Panc1 (cell line): Measurements from ENCODE around the gene FOXD4L1.
"Not testable (repeated sequence)": the region's sequence is repeated elsewhere in the genome, so short reads cannot be mapped to it uniquely, and the experiment has no call there.

Experiments used
- POLR2AphosphoS5 ChIP-seq: IDR thresholded peaks from 2 replicates; pipeline ENCODE4 v1.6.1; 2012; ENCODE audit warnings: mild to moderate bottlenecking, low read depth, low read length, moderate library complexity
- SIN3A ChIP-seq: IDR thresholded peaks from 2 replicates; pipeline ENCODE4 v1.6.1; 2012; ENCODE audit warnings: low read depth, mild to moderate bottlenecking, low read length, moderate library complexity, borderline replicate concordance; ENCODE audit not compliant: insufficient read depth
- TCF7L2 ChIP-seq: IDR thresholded peaks from 2 replicates; pipeline ENCODE4 v1.6.1; 2011; ENCODE audit warnings: mild to moderate bottlenecking, low read depth, low read length, inconsistent platforms
- TF ChIP-seq, protein P1 (sequence below): fragments of 450-650 bp; IDR thresholded peaks from 2 replicates; pipeline ENCODE4 v1.5.1; 2017; ENCODE audit warnings: mild to moderate bottlenecking
- TF ChIP-seq, protein P2 (sequence below), 2 experiments: IDR thresholded peaks; 2 replicates each; pipeline ENCODE4 v1.6.1; 2011 to 2012; ENCODE audit warnings: low read depth in 2 of 2, control low read depth in 1 of 2, low read length in 1 of 2, mild to moderate bottlenecking in 1 of 2, moderate library complexity in 1 of 2; ENCODE audit not compliant: insufficient read depth in 1 of 2

DNA sequence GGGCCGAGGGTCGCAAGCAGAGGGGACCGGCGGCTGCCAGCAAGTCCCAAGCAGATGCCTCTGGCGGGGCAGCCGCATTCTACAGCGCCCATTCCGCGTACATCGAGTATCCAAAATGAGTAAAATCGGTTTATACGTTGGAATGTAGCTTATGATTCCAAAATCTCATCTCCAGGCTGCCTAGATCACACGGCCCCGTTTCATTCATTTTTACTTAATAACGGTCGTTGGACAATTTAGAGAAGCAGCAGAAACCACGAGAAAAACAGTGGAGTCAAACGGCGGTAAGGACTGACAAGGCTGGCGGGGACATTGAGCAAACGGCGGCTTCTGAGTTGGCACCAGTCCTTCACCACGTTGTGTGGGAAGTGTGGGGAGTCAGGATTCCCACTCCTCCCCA, 5.6 kb downstream of the FOXD4L1 start:
- TF ChIP-seq TCF7L2, SIN3A, POLR2AphosphoS5: not testable (repeated sequence)
- TF ChIP-seq, protein P1, sequence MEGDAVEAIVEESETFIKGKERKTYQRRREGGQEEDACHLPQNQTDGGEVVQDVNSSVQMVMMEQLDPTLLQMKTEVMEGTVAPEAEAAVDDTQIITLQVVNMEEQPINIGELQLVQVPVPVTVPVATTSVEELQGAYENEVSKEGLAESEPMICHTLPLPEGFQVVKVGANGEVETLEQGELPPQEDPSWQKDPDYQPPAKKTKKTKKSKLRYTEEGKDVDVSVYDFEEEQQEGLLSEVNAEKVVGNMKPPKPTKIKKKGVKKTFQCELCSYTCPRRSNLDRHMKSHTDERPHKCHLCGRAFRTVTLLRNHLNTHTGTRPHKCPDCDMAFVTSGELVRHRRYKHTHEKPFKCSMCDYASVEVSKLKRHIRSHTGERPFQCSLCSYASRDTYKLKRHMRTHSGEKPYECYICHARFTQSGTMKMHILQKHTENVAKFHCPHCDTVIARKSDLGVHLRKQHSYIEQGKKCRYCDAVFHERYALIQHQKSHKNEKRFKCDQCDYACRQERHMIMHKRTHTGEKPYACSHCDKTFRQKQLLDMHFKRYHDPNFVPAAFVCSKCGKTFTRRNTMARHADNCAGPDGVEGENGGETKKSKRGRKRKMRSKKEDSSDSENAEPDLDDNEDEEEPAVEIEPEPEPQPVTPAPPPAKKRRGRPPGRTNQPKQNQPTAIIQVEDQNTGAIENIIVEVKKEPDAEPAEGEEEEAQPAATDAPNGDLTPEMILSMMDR, result not testable (repeated sequence)
- TF ChIP-seq, protein P2, sequence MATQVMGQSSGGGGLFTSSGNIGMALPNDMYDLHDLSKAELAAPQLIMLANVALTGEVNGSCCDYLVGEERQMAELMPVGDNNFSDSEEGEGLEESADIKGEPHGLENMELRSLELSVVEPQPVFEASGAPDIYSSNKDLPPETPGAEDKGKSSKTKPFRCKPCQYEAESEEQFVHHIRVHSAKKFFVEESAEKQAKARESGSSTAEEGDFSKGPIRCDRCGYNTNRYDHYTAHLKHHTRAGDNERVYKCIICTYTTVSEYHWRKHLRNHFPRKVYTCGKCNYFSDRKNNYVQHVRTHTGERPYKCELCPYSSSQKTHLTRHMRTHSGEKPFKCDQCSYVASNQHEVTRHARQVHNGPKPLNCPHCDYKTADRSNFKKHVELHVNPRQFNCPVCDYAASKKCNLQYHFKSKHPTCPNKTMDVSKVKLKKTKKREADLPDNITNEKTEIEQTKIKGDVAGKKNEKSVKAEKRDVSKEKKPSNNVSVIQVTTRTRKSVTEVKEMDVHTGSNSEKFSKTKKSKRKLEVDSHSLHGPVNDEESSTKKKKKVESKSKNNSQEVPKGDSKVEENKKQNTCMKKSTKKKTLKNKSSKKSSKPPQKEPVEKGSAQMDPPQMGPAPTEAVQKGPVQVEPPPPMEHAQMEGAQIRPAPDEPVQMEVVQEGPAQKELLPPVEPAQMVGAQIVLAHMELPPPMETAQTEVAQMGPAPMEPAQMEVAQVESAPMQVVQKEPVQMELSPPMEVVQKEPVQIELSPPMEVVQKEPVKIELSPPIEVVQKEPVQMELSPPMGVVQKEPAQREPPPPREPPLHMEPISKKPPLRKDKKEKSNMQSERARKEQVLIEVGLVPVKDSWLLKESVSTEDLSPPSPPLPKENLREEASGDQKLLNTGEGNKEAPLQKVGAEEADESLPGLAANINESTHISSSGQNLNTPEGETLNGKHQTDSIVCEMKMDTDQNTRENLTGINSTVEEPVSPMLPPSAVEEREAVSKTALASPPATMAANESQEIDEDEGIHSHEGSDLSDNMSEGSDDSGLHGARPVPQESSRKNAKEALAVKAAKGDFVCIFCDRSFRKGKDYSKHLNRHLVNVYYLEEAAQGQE (IDR thresholded peaks at IDR 0.05; ENCODE audit: insufficient read depth in 1 of 2, low read depth in 2 of 2, low read length in 1 of 2), result not testable (repeated sequence)
